ENCODE data around the gene CILP2. TPM values are rescaled to one million over a fixed set of nuclear protein-coding genes. Genes with fewer than 3 reads are reported as not detected.

The CILP2 gene
- total RNA-seq, 1 donor from 2014 or later, result 0.98 TPM

- DNase-seq (ENCODE audit: extremely low spot score in 2 of 2), result no peak
- TF ChIP-seq POLR2AphosphoS5 (IDR thresholded peaks at IDR 0.05; ENCODE audit: insufficient read depth in 1 of 2, low read depth in 1 of 2), result no peak
- no peak for TF ChIP-seq POLR2A (IDR thresholded peaks at IDR 0.05)
- no peak for TF ChIP-seq CTCF (IDR thresholded peaks at IDR 0.05)
- intact Hi-C loops (cut with DNase I), result no loop called here
- Histone ChIP-seq H3K27ac (no peak overlapping the region), H3K4me1 (no peaks in the 10 kb centered on the region), H3K9me3 (no peaks in the 10 kb centered on the region), H3K4me3 (no peak overlapping the region), H3K36me3 (no peaks in the 10 kb centered on the region), H3K27me3 (no peaks in the 10 kb centered on the region)
Measured at GRCh38 chr19:19584356-19584755, 46.3 kb downstream of the CILP2 start.

- no peak overlapping the region for H3K4me3 ChIP-seq
- TF ChIP-seq POLR2A (IDR thresholded peaks at IDR 0.05), result no peak
- no peak for DNase-seq (ENCODE audit: extremely low spot score in 2 of 2)
- H3K4me1 ChIP-seq, result peaks cover 16% of the 10 kb centered on the region
- H3K27me3 ChIP-seq, result no peaks in the 10 kb centered on the region
- no peaks in the 10 kb centered on the region for H3K36me3 ChIP-seq
- intact Hi-C loops (cut with DNase I), result no loop called here
- H3K9me3 ChIP-seq, result no peaks in the 10 kb centered on the region
- H3K27ac ChIP-seq, result no peak overlapping the region
Measured at GRCh38 chr19:19587771-19588170, 49.7 kb downstream of the CILP2 start.

- Histone ChIP-seq H3K27me3 (no peaks in the 10 kb centered on the region), H3K27ac (no peak overlapping the region), H3K4me1 (peaks cover 16% of the 10 kb centered on the region), H3K4me3 (no peak overlapping the region), H3K9me3 (no peaks in the 10 kb centered on the region), H3K36me3 (no peaks in the 10 kb centered on the region)
- intact Hi-C loops (cut with DNase I), result no loop called here
- DNase-seq (ENCODE audit: extremely low spot score in 2 of 2), result no peak
- peak in 1 of 2 donors; percentile 9 for TF ChIP-seq POLR2AphosphoS5 (IDR thresholded peaks at IDR 0.05; ENCODE audit: insufficient read depth in 1 of 2, low read depth in 1 of 2)
- TF ChIP-seq POLR2A (IDR thresholded peaks at IDR 0.05), result no peak
Measured at GRCh38 chr19:19588546-19588945, 50.5 kb downstream of the CILP2 start.

- H3K9me3 ChIP-seq, result no peaks in the 10 kb centered on the region
- no peak overlapping the region for H3K4me3 ChIP-seq
- TF ChIP-seq POLR2AphosphoS5 (IDR thresholded peaks at IDR 0.05; ENCODE audit: insufficient read depth in 1 of 2, low read depth in 1 of 2) (peak in 1 of 2 donors; percentile 69), CTCF (IDR thresholded peaks at IDR 0.05) (no peak)
- H3K36me3 ChIP-seq, result no peaks in the 10 kb centered on the region
- H3K27me3 ChIP-seq, result no peaks in the 10 kb centered on the region
- intact Hi-C loops (cut with DNase I), result no loop called here
- H3K27ac ChIP-seq, result peak overlapping the region; percentile 46
- DNase-seq (ENCODE audit: extremely low spot score in 2 of 2), result no peak
- H3K4me1 ChIP-seq, result peaks cover 23% of the 10 kb centered on the region
Measured at GRCh38 chr19:19591133-19591825, 53.2 kb downstream of the CILP2 start.

- Histone ChIP-seq H3K4me1 (peaks cover 23% of the 10 kb centered on the region), H3K36me3 (no peaks in the 10 kb centered on the region), H3K9me3 (no peaks in the 10 kb centered on the region), H3K27me3 (no peaks in the 10 kb centered on the region), H3K4me3 (no peak overlapping the region), H3K27ac (no peak overlapping the region)
- TF ChIP-seq CTCF (IDR thresholded peaks at IDR 0.05) (no peak), POLR2AphosphoS5 (IDR thresholded peaks at IDR 0.05; ENCODE audit: insufficient read depth in 1 of 2, low read depth in 1 of 2) (no peak), POLR2A (IDR thresholded peaks at IDR 0.05) (no peak)
- intact Hi-C loops (cut with DNase I), result no loop called here
- no peak for DNase-seq (ENCODE audit: extremely low spot score in 2 of 2)
Measured at GRCh38 chr19:19592690-19593089, 54.6 kb downstream of the CILP2 start.

- no peak overlapping the region for H3K27ac ChIP-seq
- H3K27me3 ChIP-seq, result no peaks in the 10 kb centered on the region
- intact Hi-C loops (cut with DNase I), result no loop called here
- H3K4me1 ChIP-seq, result peaks cover 23% of the 10 kb centered on the region
- no peaks in the 10 kb centered on the region for H3K9me3 ChIP-seq
- TF ChIP-seq CTCF (IDR thresholded peaks at IDR 0.05) (no peak), POLR2A (IDR thresholded peaks at IDR 0.05) (no peak), POLR2AphosphoS5 (IDR thresholded peaks at IDR 0.05; ENCODE audit: insufficient read depth in 1 of 2, low read depth in 1 of 2) (no peak)
- no peak for DNase-seq (ENCODE audit: extremely low spot score in 2 of 2)
- no peak overlapping the region for H3K4me3 ChIP-seq
- H3K36me3 ChIP-seq, result no peaks in the 10 kb centered on the region
Measured at GRCh38 chr19:19594381-19594780, 56.3 kb downstream of the CILP2 start.
